Naive thymus-derived CD8-positive, alpha-beta T cell (primary cell): Measurements from ENCODE around the gene DGLUCY. TPM values are rescaled to one million over a fixed set of nuclear protein-coding genes. Genes with fewer than 3 reads are reported as not detected.
A peak's percentile ranks its signal among the peaks of the same experiment; 100 is the strongest.
"Not testable (repeated sequence)": the region's sequence is repeated elsewhere in the genome, so short reads cannot be mapped to it uniquely, and the experiment has no call there.

Source experiments
- ATAC-seq, 2 donors: fragments of 150-1000 bp; cut with Tn5 transposase in 1 of 2; sonication (Bioruptor Pico), chemical (Tn5 transposase) in 1 of 2; 1 replicate in 1 of 2; 2 replicates in 1 of 2; pipeline ENCODE4 v1.10.0; 2021; ENCODE audit warnings: mild to moderate bottlenecking in 2 of 2, moderate library complexity in 2 of 2
- POLR2A ChIA-PET: fragments of 350-600 bp; sonication (Branson Sonifier 250); formaldehyde crosslinking; loops from one replicate; lab custom pipeline; 2021; ENCODE audit warnings: antibody characterized with exemption; lab: Charles Lee
- DNase-seq, 10 donors: peaks; one replicate each; pipeline versions ENCODE4 v3.0.0 to v3.0.0-alpha.2; 2020 to 2022
- H3K27ac Mint-ChIP-seq, 10 donors: one replicate each; pipeline ENCODE4 v1.8.0; 2020 to 2022; ENCODE audit warnings: mild to moderate bottlenecking in 10 of 10, mixed read lengths in 10 of 10, moderate library complexity in 4 of 10, inconsistent platforms in 1 of 10
- H3K27me3 Mint-ChIP-seq, 5 donors: one replicate each; pipeline ENCODE4 v1.8.0; 2021 to 2022; ENCODE audit warnings: mixed read lengths in 5 of 5
- H3K36me3 Mint-ChIP-seq, 3 donors: one replicate each; pipeline ENCODE4 v1.8.0; 2020 to 2022; ENCODE audit warnings: mixed read lengths in 3 of 3, mild to moderate bottlenecking in 2 of 3, inconsistent platforms in 1 of 3
- H3K4me1 Mint-ChIP-seq, 4 donors: one replicate each; pipeline ENCODE4 v1.8.0; 2021 to 2022; ENCODE audit warnings: mixed read lengths in 4 of 4
- H3K4me3 Mint-ChIP-seq, 10 donors: one replicate each; pipeline ENCODE4 v1.8.0; 2020 to 2022; ENCODE audit warnings: mild to moderate bottlenecking in 10 of 10, mixed read lengths in 10 of 10, moderate library complexity in 6 of 10, inconsistent platforms in 1 of 10
- H3K9me3 Mint-ChIP-seq, 9 donors: one replicate each; pipeline ENCODE4 v1.8.0; 2020 to 2022; ENCODE audit warnings: mixed read lengths in 9 of 9, mild to moderate bottlenecking in 3 of 9, inconsistent platforms in 1 of 9, moderate library complexity in 1 of 9
- polyA plus RNA-seq, 3 donors: library from polyadenylated mRNA; unstranded; fragments of 300-500 nt; fragmentation: Illumina TruSeq; gene quantifications; one replicate each; pipeline ENCODE4 v1.2.3, GENCODE V29; 2021
- total RNA-seq, 8 experiments: library from RNA in 2 of 8; stranded (reverse) in 2 of 8; gene quantifications; one replicate each; pipeline ENCODE4 v1.2.3 and lab custom pipeline; 2021 to 2026

The DGLUCY gene
- total and polyA plus RNA-seq, 5 experiments from 2014 or later, result 24.9 to 83.9 (median 38.5) TPM

DNA sequence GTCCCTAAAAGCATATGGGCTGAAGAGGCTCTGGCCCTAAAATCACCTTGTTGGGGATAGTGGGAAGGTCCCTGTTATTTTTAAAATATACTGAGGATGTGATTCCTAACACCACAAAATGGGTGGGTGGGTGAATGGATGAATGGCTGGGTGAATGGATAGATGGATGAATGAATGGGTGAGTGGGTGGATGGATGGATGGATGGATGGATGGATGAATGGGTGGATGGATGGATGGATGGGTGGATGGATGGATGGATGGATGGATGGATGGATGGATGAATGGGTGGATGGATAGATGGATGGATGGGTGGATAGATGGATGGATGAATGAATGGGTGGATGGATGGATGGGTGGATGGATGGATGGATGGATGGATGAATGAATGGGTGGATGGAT lies 43.0 kb downstream of the DGLUCY start:
- not testable (repeated sequence) for H3K4me3 Mint-ChIP-seq, H3K9me3 Mint-ChIP-seq, H3K27me3 Mint-ChIP-seq, ATAC-seq, DNase-seq
- POLR2A ChIA-PET, result interaction anchor here (0.6 kb wide), 1 partner anchor 119 kb away, joined by 4 read pairs; no protein-coding TSS in a partner anchor
- Mint-ChIP-seq H3K27ac (peak overlapping the region in 3 of 10 donors; percentile 9 to 88 (median 31)), H3K4me1 (peaks cover 6 to 17% (median 15%) of the 10 kb centered on the region in 4 donors), H3K36me3 (peaks cover 0 to 58% (median 6%) of the 10 kb centered on the region in 3 donors)

- Mint-ChIP-seq H3K4me3 (no peak overlapping the region), H3K36me3 (peaks cover 0 to 63% (median 8%) of the 10 kb centered on the region in 3 donors), H3K9me3 (no peaks in the 10 kb centered on the region), H3K27ac (no peak overlapping the region), H3K27me3 (no peaks in the 10 kb centered on the region), H3K4me1 (peaks cover 6 to 15% (median 12%) of the 10 kb centered on the region in 4 donors)
- POLR2A ChIA-PET, result interaction anchor here (0.6 kb wide), 1 partner anchor 781 kb away, joined by 3 read pairs; no protein-coding TSS in a partner anchor
- ATAC-seq (no peak), DNase-seq (no peak)
These were observed 44.4 kb downstream of the DGLUCY start for GRCh38 chr14:91158091-91158790.

GRCh38 chr14:91159182-91159581 lies 45.3 kb downstream of the DGLUCY start:
- H3K27me3 Mint-ChIP-seq, result no peaks in the 10 kb centered on the region
- ATAC-seq (no peak), DNase-seq (no peak)
- H3K4me3 Mint-ChIP-seq, result no peak overlapping the region
- peak overlapping the region in 1 of 10 donors; percentile 53 for H3K27ac Mint-ChIP-seq
- H3K36me3 Mint-ChIP-seq, result peaks cover 0 to 70% (median 8%) of the 10 kb centered on the region in 3 donors
- POLR2A ChIA-PET, result interaction anchor here (0.6 kb wide), 1 partner anchor 1372 kb away, joined by 3 read pairs; no protein-coding TSS in a partner anchor
- no peaks in the 10 kb centered on the region for H3K9me3 Mint-ChIP-seq
- H3K4me1 Mint-ChIP-seq, result peaks cover 6 to 15% (median 12%) of the 10 kb centered on the region in 4 donors

- DNase-seq (no peak), ATAC-seq (no peak)
- no peaks in the 10 kb centered on the region for H3K27me3 Mint-ChIP-seq
- H3K9me3 Mint-ChIP-seq, result no peaks in the 10 kb centered on the region
- peak overlapping the region in 1 of 10 donors; percentile 77 for H3K27ac Mint-ChIP-seq
- H3K4me1 Mint-ChIP-seq, result peaks cover 3 to 11% (median 7%) of the 10 kb centered on the region in 4 donors
- peaks cover 0 to 73% (median 9%) of the 10 kb centered on the region in 3 donors for H3K36me3 Mint-ChIP-seq
- no peak overlapping the region for H3K4me3 Mint-ChIP-seq
- POLR2A ChIA-PET, result interaction anchor here (0.8 kb wide), 1 partner anchor 246 kb away, joined by 3 read pairs; no protein-coding TSS in a partner anchor
These were observed 46.0 kb downstream of the DGLUCY start for GRCh38 chr14:91159906-91160305.

- H3K4me3 Mint-ChIP-seq, result no peak overlapping the region
- no peaks in the 10 kb centered on the region for H3K27me3 Mint-ChIP-seq
- peak overlapping the region in 1 of 10 donors; percentile 48 for H3K27ac Mint-ChIP-seq
- POLR2A ChIA-PET, result interaction anchor here (0.6 to 0.7 kb wide), 2 partner anchors 15 to 1225 kb away, joined by 4 to 6 read pairs; no protein-coding TSS in a partner anchor
- DNase-seq (no peak), ATAC-seq (no peak)
- H3K36me3 Mint-ChIP-seq, result peaks cover 0 to 84% (median 11%) of the 10 kb centered on the region in 3 donors
- H3K4me1 Mint-ChIP-seq, result peaks cover 0 to 2% (median 0%) of the 10 kb centered on the region in 4 donors
- H3K9me3 Mint-ChIP-seq, result no peaks in the 10 kb centered on the region
These were observed 49.4 kb downstream of the DGLUCY start for GRCh38 chr14:91163316-91163715.

- Mint-ChIP-seq H3K36me3 (peaks cover 0 to 80% (median 11%) of the 10 kb centered on the region in 3 donors), H3K4me3 (no peak overlapping the region), H3K27me3 (no peaks in the 10 kb centered on the region), H3K27ac (peak overlapping the region in 1 of 10 donors; percentile 21), H3K9me3 (no peaks in the 10 kb centered on the region), H3K4me1 (peaks cover 0 to 1% (median 0%) of the 10 kb centered on the region in 4 donors)
- POLR2A ChIA-PET, result no interaction called here
- no peak for DNase-seq
- no peak for ATAC-seq
These were observed 50.8 kb downstream of the DGLUCY start for GRCh38 chr14:91164676-91165075.

DNA sequence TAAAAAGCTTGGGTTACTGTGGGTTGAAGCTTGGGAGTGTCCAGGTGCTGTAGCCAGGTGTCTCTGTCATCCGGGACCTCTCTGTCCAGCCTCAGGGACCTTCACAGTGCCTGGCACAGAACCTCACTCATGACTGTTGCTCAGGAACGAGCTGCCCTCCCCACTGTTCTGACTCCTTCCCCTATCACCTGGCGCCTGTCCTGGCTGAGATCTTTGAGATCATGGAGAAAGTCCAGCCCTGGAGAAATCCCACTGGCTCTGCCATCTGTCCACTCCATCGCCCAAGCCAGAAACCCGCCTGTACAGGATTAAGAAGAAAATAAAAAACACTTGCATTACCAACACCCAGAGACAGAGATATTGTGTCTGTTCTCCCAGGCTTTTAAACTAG lies 53.5 kb downstream of the DGLUCY start:
- no peak overlapping the region for H3K4me3 Mint-ChIP-seq
- no peak for ATAC-seq
- peaks cover 0 to 70% (median 5%) of the 10 kb centered on the region in 3 donors for H3K36me3 Mint-ChIP-seq
- no peaks in the 10 kb centered on the region for H3K9me3 Mint-ChIP-seq
- H3K4me1 Mint-ChIP-seq, result no peaks in the 10 kb centered on the region
- no peak for DNase-seq
- H3K27ac Mint-ChIP-seq, result peak overlapping the region in 3 of 10 donors; percentile 17 to 79 (median 36)
- no peaks in the 10 kb centered on the region for H3K27me3 Mint-ChIP-seq
- POLR2A ChIA-PET, result no interaction called here

DNA sequence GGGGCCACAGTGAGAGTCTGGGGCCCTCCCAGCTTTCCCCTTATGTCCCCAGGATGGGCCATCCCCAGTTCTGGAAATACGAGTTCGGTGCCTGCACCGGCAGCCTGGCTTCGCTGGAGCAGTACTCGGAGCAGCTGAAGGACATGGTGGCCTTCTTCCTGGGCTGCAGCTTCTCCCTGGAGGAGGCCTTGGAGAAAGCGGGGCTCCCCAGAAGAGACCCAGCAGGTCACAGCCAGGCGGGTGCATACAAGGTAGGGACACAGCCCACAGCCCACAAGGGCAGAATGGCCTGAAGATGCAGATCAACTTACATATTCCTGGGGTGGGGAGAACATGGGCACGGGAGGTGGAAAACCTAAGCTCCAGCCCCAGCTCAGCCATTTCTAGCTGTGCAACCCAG lies 56.1 kb downstream of the DGLUCY start:
- H3K27ac Mint-ChIP-seq, result peak overlapping the region in 3 of 10 donors; percentile 3 to 72 (median 31)

DNA sequence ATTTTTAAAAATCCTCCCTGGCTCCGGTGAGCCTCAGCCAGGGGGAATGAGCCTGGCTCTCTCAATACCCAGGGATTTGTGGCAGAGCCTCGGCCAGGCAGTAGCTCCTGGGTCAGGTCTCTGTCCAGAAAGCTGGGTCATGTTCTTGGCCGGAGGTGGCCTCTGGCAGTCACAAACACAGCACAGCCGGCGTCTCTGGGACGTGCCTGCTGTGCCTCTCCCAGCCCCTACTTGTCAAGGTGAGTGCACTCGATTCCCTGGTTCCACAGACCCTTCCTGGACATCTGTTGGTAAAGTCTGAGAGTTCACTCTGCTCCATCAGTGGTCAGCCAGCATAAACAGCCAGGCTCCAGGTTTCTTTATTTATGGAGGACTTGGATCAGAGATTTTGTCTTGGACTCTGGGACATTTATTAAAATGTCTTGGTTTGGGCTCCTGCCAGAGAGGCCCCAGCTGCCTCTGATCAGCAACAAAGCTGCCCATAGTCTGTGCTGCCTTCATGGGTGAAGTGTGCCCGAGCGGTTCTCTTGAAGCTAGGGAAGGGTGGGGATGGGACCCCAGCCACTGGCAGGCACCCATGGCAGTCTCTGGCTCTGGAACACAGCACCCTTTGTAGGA lies 56.7 kb downstream of the DGLUCY start:
- Mint-ChIP-seq H3K36me3 (peaks cover 0 to 63% (median 12%) of the 10 kb centered on the region in 3 donors), H3K4me1 (peaks cover 0 to 7% (median 4%) of the 10 kb centered on the region in 4 donors), H3K9me3 (no peaks in the 10 kb centered on the region), H3K4me3 (no peak overlapping the region), H3K27ac (no peak overlapping the region), H3K27me3 (no peaks in the 10 kb centered on the region)
- POLR2A ChIA-PET, result interaction anchor here (0.6 kb wide), 1 partner anchor 264 kb away, joined by 4 read pairs; no protein-coding TSS in a partner anchor
- ATAC-seq (no peak), DNase-seq (no peak)

More for the DNA sequence above, 56.1 kb downstream of the DGLUCY start:
- no peak for DNase-seq
- POLR2A ChIA-PET, result interaction anchor here (0.6 kb wide), 1 partner anchor 264 kb away, joined by 4 read pairs; no protein-coding TSS in a partner anchor
- Mint-ChIP-seq H3K27me3 (no peaks in the 10 kb centered on the region), H3K4me3 (no peak overlapping the region), H3K4me1 (peaks cover 0 to 7% (median 4%) of the 10 kb centered on the region in 4 donors), H3K9me3 (no peaks in the 10 kb centered on the region), H3K36me3 (peaks cover 0 to 64% (median 8%) of the 10 kb centered on the region in 3 donors)
- ATAC-seq, result no peak

GRCh38 chr14:91171291-91171690 lies 57.4 kb downstream of the DGLUCY start:
- Mint-ChIP-seq H3K27me3 (no peaks in the 10 kb centered on the region), H3K4me1 (peaks cover 0 to 7% (median 4%) of the 10 kb centered on the region in 4 donors), H3K27ac (peak overlapping the region in 2 of 10 donors; percentile 53 to 59), H3K4me3 (no peak overlapping the region), H3K36me3 (peaks cover 0 to 65% (median 14%) of the 10 kb centered on the region in 3 donors), H3K9me3 (no peaks in the 10 kb centered on the region)
- POLR2A ChIA-PET, result no interaction called here
- DNase-seq (no peak), ATAC-seq (no peak)

GRCh38 chr14:91173221-91173670 lies 59.4 kb downstream of the DGLUCY start:
- POLR2A ChIA-PET, result interaction anchor here (0.6 to 2.2 kb wide), 6 partner anchors 59 to 270 kb away, joined by 3 to 9 read pairs (median 4); partner anchors contain the start of genes DGLUCY and RPS6KA5
- ATAC-seq, result peak; percentile 78
- DNase-seq, result peak; percentile 63 to 90 (median 72)
- Mint-ChIP-seq H3K36me3 (peaks cover 0 to 60% (median 20%) of the 10 kb centered on the region in 3 donors), H3K27me3 (no peaks in the 10 kb centered on the region), H3K4me3 (no peak overlapping the region), H3K27ac (peak overlapping the region in 3 of 10 donors; percentile 0 to 30 (median 9)), H3K9me3 (no peaks in the 10 kb centered on the region), H3K4me1 (peaks cover 7 to 14% (median 11%) of the 10 kb centered on the region in 4 donors)

GRCh38 chr14:91173904-91174303 lies 60.0 kb downstream of the DGLUCY start:
- H3K27me3 Mint-ChIP-seq, result no peaks in the 10 kb centered on the region
- no peaks in the 10 kb centered on the region for H3K9me3 Mint-ChIP-seq
- POLR2A ChIA-PET, result interaction anchor here (1.1 to 2.2 kb wide), 5 partner anchors 59 to 271 kb away, joined by 3 to 9 read pairs (median 3); partner anchors contain the start of genes DGLUCY and RPS6KA5
- H3K27ac Mint-ChIP-seq, result no peak overlapping the region
- no peak for DNase-seq
- H3K36me3 Mint-ChIP-seq, result peaks cover 0 to 55% (median 20%) of the 10 kb centered on the region in 3 donors
- no peak for ATAC-seq
- H3K4me1 Mint-ChIP-seq, result peaks cover 7 to 14% (median 11%) of the 10 kb centered on the region in 4 donors
- H3K4me3 Mint-ChIP-seq, result no peak overlapping the region
